Stimulated activated CD4-positive, alpha-beta T cell treated with anti-CD3 and anti-CD28 coated beads, TNF-alpha, amount 100 ng/mL, for 4 hours (primary cell): ENCODE results near the gene KCNIP1.
"Not testable (repeated sequence)": the region's sequence is repeated elsewhere in the genome, so short reads cannot be mapped to it uniquely, and the experiment has no call there.

Experiments
- DNase-seq, 3 experiments: peaks; one replicate each; pipeline ENCODE4 v3.0.0-alpha.2; 2020; ENCODE audit warnings: low read depth in 3 of 3

The KCNIP1 gene

GRCh38 chr5:170536525-170536924 is 32.7 kb downstream of the KCNIP1 start:
- DNase-seq = no peak

- DNase-seq = no peak
Observed at GRCh38 chr5:170537451-170538095, 33.8 kb downstream of the KCNIP1 start.

GRCh38 chr5:170538096-170538465 is 34.3 kb downstream of the KCNIP1 start:
- DNase-seq = no peak

- DNase-seq = no peak
Observed at GRCh38 chr5:170538696-170539586, 35.1 kb downstream of the KCNIP1 start.

GRCh38 chr5:170540271-170540670 is 36.5 kb downstream of the KCNIP1 start:
- no peak for DNase-seq

GRCh38 chr5:170541146-170541769 is 37.4 kb downstream of the KCNIP1 start:
- DNase-seq = no peak

- DNase-seq = no peak
Observed at GRCh38 chr5:170542691-170543293, 39.0 kb downstream of the KCNIP1 start.

- DNase-seq = no peak
Observed at GRCh38 chr5:170545313-170545712, 41.5 kb downstream of the KCNIP1 start.

- DNase-seq = no peak
Observed at GRCh38 chr5:170545811-170546210, 42.0 kb downstream of the KCNIP1 start.

GRCh38 chr5:170546282-170546681 is 42.5 kb downstream of the KCNIP1 start:
- no peak for DNase-seq

GRCh38 chr5:170550382-170550781 is 46.6 kb downstream of the KCNIP1 start:
- DNase-seq = not testable (repeated sequence)

- DNase-seq = no peak
Observed at GRCh38 chr5:170551076-170551475, 47.3 kb downstream of the KCNIP1 start.

- DNase-seq = no peak
Observed at GRCh38 chr5:170551622-170552021, 47.8 kb downstream of the KCNIP1 start.

- DNase-seq = no peak
Observed at GRCh38 chr5:170552621-170553115, 48.8 kb downstream of the KCNIP1 start.

- no peak for DNase-seq
Observed at GRCh38 chr5:170553218-170553617, 49.4 kb downstream of the KCNIP1 start.

GRCh38 chr5:170554521-170555267 is 50.9 kb downstream of the KCNIP1 start:
- DNase-seq = no peak

GRCh38 chr5:170557314-170557713 is 53.5 kb downstream of the KCNIP1 start:
- DNase-seq = no peak

GRCh38 chr5:170559296-170559695 is 55.5 kb downstream of the KCNIP1 start:
- DNase-seq = no peak

- DNase-seq = no peak
Observed at GRCh38 chr5:170560938-170561337, 57.1 kb downstream of the KCNIP1 start.

- no peak for DNase-seq
Observed at GRCh38 chr5:170562166-170562874, 58.5 kb downstream of the KCNIP1 start.

GRCh38 chr5:170562875-170563228 is 59.0 kb downstream of the KCNIP1 start:
- DNase-seq = no peak
